Measurements from ENCODE around the gene CWF19L2.

The CWF19L2 gene

DNA sequence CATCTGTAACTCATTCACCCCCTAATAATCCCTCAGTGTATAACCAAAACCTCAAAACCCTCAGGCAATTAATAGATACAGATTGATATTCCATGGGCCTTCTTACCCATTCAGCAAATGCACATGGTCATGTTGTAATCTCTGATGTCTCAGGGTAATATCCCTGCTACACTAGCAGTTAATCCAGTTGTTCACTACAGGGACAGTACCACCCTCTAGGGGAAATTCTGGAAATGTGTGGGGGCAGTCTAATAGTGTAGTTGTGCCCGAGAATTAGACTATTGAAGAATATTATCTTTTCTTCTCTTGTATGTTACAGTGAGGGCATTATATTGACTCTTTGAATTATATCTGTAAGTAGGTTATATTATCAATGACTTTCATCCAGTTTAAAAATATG lies 175.4 kb downstream of the CWF19L2 start:
- DNase-seq = no peak
